GM18868 (cell line): ENCODE results near the gene CNNM3.

Source experiments
- ATAC-seq: cut with Tn5 transposase; IDR thresholded peaks from one replicate; pipeline ENCODE4 v1.9.1; 2021; ENCODE audit warnings: mild to moderate bottlenecking, moderate library complexity; ENCODE audit not compliant: unreplicated experiment

Gene CNNM3

GRCh38 chr2:96816836-96817702, 1.0 kb downstream of the CNNM3 start:
- ATAC-seq: no peak

- ATAC-seq: no peak
Observed at GRCh38 chr2:96817882-96818281, 1.8 kb downstream of the CNNM3 start.

GRCh38 chr2:96819128-96819875, 3.2 kb downstream of the CNNM3 start:
- no peak for ATAC-seq

- ATAC-seq: no peak
Observed at GRCh38 chr2:96819876-96820511, 3.9 kb downstream of the CNNM3 start.

- no peak for ATAC-seq
Observed at GRCh38 chr2:96821113-96821675, 5.1 kb downstream of the CNNM3 start.

GRCh38 chr2:96822786-96823185, 6.7 kb downstream of the CNNM3 start:
- no peak for ATAC-seq

- no peak for ATAC-seq
Observed at GRCh38 chr2:96823198-96823597, 7.1 kb downstream of the CNNM3 start.

- no peak for ATAC-seq
Observed at GRCh38 chr2:96824079-96824870, 8.2 kb downstream of the CNNM3 start.

- no peak for ATAC-seq
Observed at GRCh38 chr2:96825057-96825456, 9.0 kb downstream of the CNNM3 start.

GRCh38 chr2:96826546-96827278, 10.6 kb downstream of the CNNM3 start:
- no peak for ATAC-seq

GRCh38 chr2:96828436-96828835, 12.4 kb downstream of the CNNM3 start:
- ATAC-seq: no peak

GRCh38 chr2:96828874-96829273, 12.8 kb downstream of the CNNM3 start:
- ATAC-seq: no peak

- ATAC-seq: no peak
Observed at GRCh38 chr2:96830044-96830562, 14.0 kb downstream of the CNNM3 start.

GRCh38 chr2:96831679-96832078, 15.6 kb downstream of the CNNM3 start:
- no peak for ATAC-seq

GRCh38 chr2:96832408-96832753, 16.3 kb downstream of the CNNM3 start:
- no peak for ATAC-seq

GRCh38 chr2:96832754-96833507, 16.9 kb downstream of the CNNM3 start:
- ATAC-seq: no peak

- ATAC-seq: no peak
Observed at GRCh38 chr2:96835830-96836229, 19.8 kb downstream of the CNNM3 start.

GRCh38 chr2:96837575-96837974, 21.5 kb downstream of the CNNM3 start:
- ATAC-seq: no peak
